ENCODE measurements around the gene LHX2.

- TF ChIP-seq SUZ12 (IDR thresholded peaks at IDR 0.05; ENCODE audit: extremely low read depth, insufficient read depth, insufficient read length) (peak; percentile 66), YY1 (IDR thresholded peaks at IDR 0.05; ENCODE audit: insufficient read depth, insufficient read length) (no peak)
These were observed 3.3 kb upstream of the LHX2 start for GRCh38 chr9:124008303-124008693.
